Measurements from ENCODE around the gene CTIF. TPM values are rescaled to one million over a fixed set of nuclear protein-coding genes. Genes with fewer than 3 reads are reported as not detected.

CTIF gene
- total and polyA plus RNA-seq, 2 experiments from 2014 or later, result 22.1 to 27.9 TPM

DNA sequence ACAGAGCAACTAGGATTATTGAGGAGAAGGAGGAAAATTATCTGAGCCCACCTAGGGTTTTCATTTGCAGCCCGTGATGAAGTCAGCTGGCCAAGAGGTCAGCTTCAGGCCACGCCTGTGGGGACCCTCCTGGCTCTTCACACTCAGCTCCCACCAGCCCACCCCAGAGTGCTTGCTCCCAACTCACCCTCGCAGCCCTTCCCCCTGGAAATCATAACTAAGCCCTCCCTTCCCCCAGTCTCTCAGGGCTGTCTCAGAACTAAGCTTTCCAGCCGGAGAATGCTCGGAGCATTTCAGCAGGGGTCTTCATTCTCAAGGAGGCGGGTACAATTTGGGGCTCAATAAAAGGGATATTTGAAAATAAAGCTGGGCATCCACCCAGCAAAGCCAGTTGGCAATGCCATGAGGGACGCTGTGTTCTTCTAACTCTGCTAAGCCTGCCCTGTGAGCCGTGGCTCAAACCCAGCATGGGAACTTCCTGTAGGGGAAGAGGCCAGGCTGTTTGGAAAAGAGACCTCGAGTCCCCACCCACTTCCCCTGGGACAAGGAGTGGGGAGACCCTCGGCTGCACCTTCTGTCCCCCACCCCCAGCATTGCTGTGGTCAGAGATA, 194.9 kb downstream of the CTIF start:
- DNase-seq (ENCODE audit: low spot score), result no peak
- H4K20me1 ChIP-seq (ENCODE audit: insufficient read depth, poor library complexity, severe bottlenecking), result no peaks in the 10 kb centered on the region
- 56% methylated on average over 10 of the region's 10 CpGs for WGBS (ENCODE audit: low lambda C conversion rate, missing lambda C conversion rate)
- H3K4me3 ChIP-seq, result no peak overlapping the region
- H2AFZ ChIP-seq, result no peak overlapping the region
- H3K27me3 ChIP-seq, result no peaks in the 10 kb centered on the region
- H3K36me3 ChIP-seq (replicated peaks; ENCODE audit: insufficient read depth, low read depth), result no peaks in the 10 kb centered on the region
- no peaks in the 10 kb centered on the region for H3K79me2 ChIP-seq
- peaks cover 6% of the 10 kb centered on the region for H3K4me1 ChIP-seq (ENCODE audit: insufficient read depth)
- H3K9me3 ChIP-seq (ENCODE audit: low read depth), result no peaks in the 10 kb centered on the region
- no peaks in the 10 kb centered on the region for H3K9me2 ChIP-seq (replicated peaks; ENCODE audit: insufficient read depth)
- H3K4me2 ChIP-seq, result no peak overlapping the region
- no peak overlapping the region for H3K27ac ChIP-seq
- TF ChIP-seq EZH2phosphoT487 (IDR thresholded peaks at IDR 0.05; ENCODE audit: low read depth, severe bottlenecking, unreplicated experiment), result no peak
- TF ChIP-seq, protein P1, sequence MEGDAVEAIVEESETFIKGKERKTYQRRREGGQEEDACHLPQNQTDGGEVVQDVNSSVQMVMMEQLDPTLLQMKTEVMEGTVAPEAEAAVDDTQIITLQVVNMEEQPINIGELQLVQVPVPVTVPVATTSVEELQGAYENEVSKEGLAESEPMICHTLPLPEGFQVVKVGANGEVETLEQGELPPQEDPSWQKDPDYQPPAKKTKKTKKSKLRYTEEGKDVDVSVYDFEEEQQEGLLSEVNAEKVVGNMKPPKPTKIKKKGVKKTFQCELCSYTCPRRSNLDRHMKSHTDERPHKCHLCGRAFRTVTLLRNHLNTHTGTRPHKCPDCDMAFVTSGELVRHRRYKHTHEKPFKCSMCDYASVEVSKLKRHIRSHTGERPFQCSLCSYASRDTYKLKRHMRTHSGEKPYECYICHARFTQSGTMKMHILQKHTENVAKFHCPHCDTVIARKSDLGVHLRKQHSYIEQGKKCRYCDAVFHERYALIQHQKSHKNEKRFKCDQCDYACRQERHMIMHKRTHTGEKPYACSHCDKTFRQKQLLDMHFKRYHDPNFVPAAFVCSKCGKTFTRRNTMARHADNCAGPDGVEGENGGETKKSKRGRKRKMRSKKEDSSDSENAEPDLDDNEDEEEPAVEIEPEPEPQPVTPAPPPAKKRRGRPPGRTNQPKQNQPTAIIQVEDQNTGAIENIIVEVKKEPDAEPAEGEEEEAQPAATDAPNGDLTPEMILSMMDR (IDR thresholded peaks at IDR 0.05; ENCODE audit: poor library complexity), result no peak
- no peak for TF ChIP-seq EZH2 (IDR thresholded peaks at IDR 0.05; ENCODE audit: borderline replicate concordance)

DNA sequence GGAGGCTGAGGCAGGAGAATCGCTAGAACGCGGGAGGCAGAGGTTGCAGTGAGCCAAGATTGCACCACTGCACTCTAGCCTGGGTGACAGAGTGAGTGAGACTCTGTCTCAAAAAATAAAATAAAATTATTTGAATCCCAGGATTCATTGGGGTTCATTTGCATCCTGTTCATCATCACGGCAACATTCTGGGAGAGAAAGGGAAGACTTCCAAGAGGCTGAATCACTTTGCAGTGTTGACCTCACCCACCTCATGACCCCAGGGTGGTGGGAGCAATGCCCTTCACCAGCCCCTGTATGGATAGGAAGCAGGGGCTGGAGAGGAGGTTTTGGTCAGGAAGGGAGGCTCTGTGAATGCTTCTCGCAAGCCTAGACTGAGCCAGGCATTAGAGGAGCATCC, 195.6 kb downstream of the CTIF start:
- no peaks in the 10 kb centered on the region for H3K36me3 ChIP-seq (replicated peaks; ENCODE audit: insufficient read depth, low read depth)
- WGBS (ENCODE audit: low lambda C conversion rate, missing lambda C conversion rate), result 98% methylated on average over 5 of the region's 5 CpGs
- H3K79me2 ChIP-seq, result no peaks in the 10 kb centered on the region
- H2AFZ ChIP-seq, result no peak overlapping the region
- no peaks in the 10 kb centered on the region for H3K9me2 ChIP-seq (replicated peaks; ENCODE audit: insufficient read depth)
- H3K27me3 ChIP-seq, result no peaks in the 10 kb centered on the region
- no peak overlapping the region for H3K4me2 ChIP-seq
- H3K27ac ChIP-seq, result no peak overlapping the region
- no peak overlapping the region for H3K4me3 ChIP-seq
- no peaks in the 10 kb centered on the region for H4K20me1 ChIP-seq (ENCODE audit: insufficient read depth, poor library complexity, severe bottlenecking)
- no peak for DNase-seq (ENCODE audit: low spot score)
- no peaks in the 10 kb centered on the region for H3K9me3 ChIP-seq (ENCODE audit: low read depth)
- peaks cover 6% of the 10 kb centered on the region for H3K4me1 ChIP-seq (ENCODE audit: insufficient read depth)
- TF ChIP-seq EZH2phosphoT487 (IDR thresholded peaks at IDR 0.05; ENCODE audit: low read depth, severe bottlenecking, unreplicated experiment) (no peak), EZH2 (IDR thresholded peaks at IDR 0.05; ENCODE audit: borderline replicate concordance) (no peak)
- TF ChIP-seq, protein P1 (IDR thresholded peaks at IDR 0.05; ENCODE audit: poor library complexity), result no peak

DNA sequence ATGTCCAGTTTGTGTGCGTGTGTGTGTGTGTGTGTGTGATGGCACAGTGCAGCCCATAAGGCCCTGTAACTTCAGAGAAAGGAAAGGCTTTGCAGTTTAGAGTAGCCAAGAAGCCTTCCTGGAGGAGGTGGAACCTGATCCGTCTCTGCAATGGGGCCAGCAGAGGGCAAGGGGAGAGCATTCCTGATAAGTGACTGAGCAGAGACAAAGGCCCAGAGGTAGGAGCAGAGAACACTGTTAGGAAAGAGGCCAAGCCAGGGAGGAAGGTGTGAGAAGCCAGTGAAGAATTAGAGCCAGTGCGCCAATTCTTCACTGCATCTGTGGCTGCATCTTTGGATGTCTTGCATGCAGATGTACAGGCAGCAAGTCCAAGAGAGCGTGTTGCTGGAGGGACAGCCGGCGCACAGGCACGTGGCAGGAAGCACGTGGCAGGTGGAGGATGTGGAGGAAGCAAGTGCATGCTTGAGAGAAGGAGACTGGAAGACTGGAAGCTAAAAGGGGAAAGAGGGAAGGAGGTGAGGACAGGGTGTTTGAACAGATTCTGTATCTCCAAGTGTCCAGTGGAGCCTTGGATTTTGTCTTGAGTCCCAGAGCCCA, 196.3 kb downstream of the CTIF start:
- no peak overlapping the region for H3K4me2 ChIP-seq
- H3K27me3 ChIP-seq, result no peaks in the 10 kb centered on the region
- 88% methylated on average over 8 of the region's 8 CpGs for WGBS (ENCODE audit: low lambda C conversion rate, missing lambda C conversion rate)

More for the DNA sequence above, 196.3 kb downstream of the CTIF start:
- no peak for TF ChIP-seq EZH2 (IDR thresholded peaks at IDR 0.05; ENCODE audit: borderline replicate concordance)
- TF ChIP-seq, protein P1 (IDR thresholded peaks at IDR 0.05; ENCODE audit: poor library complexity), result no peak
- TF ChIP-seq EZH2phosphoT487 (IDR thresholded peaks at IDR 0.05; ENCODE audit: low read depth, severe bottlenecking, unreplicated experiment), result no peak
- no peaks in the 10 kb centered on the region for H4K20me1 ChIP-seq (ENCODE audit: insufficient read depth, poor library complexity, severe bottlenecking)
- no peaks in the 10 kb centered on the region for H3K9me3 ChIP-seq (ENCODE audit: low read depth)
- H2AFZ ChIP-seq, result no peak overlapping the region
- H3K4me1 ChIP-seq (ENCODE audit: insufficient read depth), result peaks cover 6% of the 10 kb centered on the region
- H3K9me2 ChIP-seq (replicated peaks; ENCODE audit: insufficient read depth), result no peaks in the 10 kb centered on the region
- DNase-seq (ENCODE audit: low spot score), result no peak
- no peak overlapping the region for H3K27ac ChIP-seq
- H3K4me3 ChIP-seq, result no peak overlapping the region
- no peaks in the 10 kb centered on the region for H3K36me3 ChIP-seq (replicated peaks; ENCODE audit: insufficient read depth, low read depth)
- H3K79me2 ChIP-seq, result no peaks in the 10 kb centered on the region

Data from hepatocyte (in vitro differentiated cells).